CD4-positive, alpha-beta T cell treated with Interleukin-4 for 4 hours (primary cell): Measurements from ENCODE around the gene ITIH3.
A peak's percentile ranks its signal among the peaks of the same experiment; 100 is the strongest.

Experiments used
- DNase-seq: peaks from one replicate; pipeline ENCODE4 v3.0.0-alpha.2; 2020

ITIH3 gene

GRCh38 chr3:52845157-52845556, 50.6 kb downstream of the ITIH3 start:
- no peak for DNase-seq

GRCh38 chr3:52845691-52846431, 51.3 kb downstream of the ITIH3 start:
- no peak for DNase-seq

DNA sequence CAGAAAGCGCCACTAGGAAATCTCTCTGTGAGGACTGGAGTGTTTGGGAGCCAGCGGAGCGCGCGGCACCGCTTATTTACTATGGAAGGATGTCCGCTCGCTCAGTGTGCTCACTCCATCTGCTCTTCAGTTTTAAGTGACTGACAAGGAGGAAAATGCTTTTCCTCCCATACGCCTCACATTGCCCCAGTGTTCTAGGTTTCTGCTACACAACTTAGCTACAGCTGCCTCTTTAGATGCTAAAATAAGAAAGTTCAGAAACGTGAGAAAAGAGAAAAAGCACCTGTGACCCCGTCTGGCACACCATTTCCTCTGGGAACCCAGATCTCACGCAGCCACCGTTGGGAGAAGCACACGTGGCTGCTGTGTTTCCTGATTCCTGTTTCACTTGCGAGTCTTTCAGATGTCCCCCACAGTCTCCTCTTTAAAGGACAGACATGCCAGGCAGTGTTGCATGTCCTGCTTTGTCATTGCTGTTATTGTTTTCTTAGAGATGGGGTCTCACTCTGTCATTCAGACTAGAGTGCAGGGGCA, 51.9 kb downstream of the ITIH3 start:
- DNase-seq = no peak

- no peak for DNase-seq
Observed at GRCh38 chr3:52847241-52847640, 52.6 kb downstream of the ITIH3 start.

DNA sequence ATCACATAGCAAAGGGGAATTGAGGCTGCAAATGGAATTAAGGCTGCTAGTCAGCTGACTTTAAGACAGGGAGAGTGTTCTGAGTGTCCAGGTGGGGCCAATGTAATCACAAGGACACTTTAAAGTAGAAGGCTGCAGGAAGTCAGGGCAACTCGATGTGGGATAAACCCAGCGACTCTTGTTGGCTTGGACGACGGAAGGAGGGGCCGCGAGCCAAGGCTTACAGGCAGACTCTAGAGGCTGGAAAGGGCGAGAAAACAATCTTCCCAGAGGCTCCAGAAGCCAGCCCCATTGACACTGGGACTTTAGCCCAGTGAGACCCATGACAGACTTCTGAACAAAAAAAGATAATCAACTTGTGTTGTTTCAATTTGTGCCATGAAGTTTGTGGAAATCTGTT, 53.1 kb downstream of the ITIH3 start:
- DNase-seq = no peak

GRCh38 chr3:52848617-52849016, 54.0 kb downstream of the ITIH3 start:
- DNase-seq = no peak

- no peak for DNase-seq
Observed at GRCh38 chr3:52849656-52850055, 55.1 kb downstream of the ITIH3 start.

- peak; percentile 20 for DNase-seq
Observed at GRCh38 chr3:52851348-52851747, 56.8 kb downstream of the ITIH3 start.

DNA sequence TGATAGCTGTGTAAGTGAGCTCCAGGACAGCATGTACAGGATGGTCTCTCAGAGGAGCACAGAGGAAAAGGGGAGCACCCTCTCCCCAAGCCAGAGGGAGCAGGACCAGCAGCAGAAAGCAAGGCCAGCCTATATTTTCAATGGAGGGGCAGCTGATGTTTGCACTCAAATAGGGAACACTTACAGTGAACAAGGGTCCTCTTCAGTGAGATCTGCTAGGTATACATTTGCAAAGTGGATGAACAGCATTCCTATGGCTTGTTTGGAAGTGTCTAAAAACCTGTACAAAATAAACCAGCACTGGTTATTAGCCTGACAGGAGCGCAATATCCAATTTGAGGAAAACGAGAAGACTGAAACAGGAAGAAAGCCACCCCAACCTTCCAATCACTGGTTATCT, 57.8 kb downstream of the ITIH3 start:
- no peak for DNase-seq

DNA sequence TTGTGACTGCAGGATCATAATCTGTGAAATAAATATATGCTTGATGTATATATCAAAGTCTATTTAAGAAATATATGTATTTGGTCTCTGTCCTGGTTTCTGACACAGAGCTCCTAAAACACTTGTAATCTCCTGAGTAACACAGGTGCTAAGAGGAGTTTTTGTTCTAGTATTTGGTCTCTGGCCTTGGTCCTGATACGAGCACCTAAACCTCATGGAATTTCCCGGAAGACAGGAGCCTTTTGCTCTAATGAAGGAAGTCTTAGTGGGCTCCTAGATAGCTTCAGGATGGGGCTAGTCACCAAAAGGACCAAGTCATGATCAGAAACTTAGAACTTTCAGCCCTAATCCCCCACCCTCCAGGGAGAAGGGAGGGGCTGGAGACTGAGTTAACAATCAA, 59.4 kb downstream of the ITIH3 start:
- no peak for DNase-seq

GRCh38 chr3:52856666-52857065, 62.1 kb downstream of the ITIH3 start:
- DNase-seq = no peak

DNA sequence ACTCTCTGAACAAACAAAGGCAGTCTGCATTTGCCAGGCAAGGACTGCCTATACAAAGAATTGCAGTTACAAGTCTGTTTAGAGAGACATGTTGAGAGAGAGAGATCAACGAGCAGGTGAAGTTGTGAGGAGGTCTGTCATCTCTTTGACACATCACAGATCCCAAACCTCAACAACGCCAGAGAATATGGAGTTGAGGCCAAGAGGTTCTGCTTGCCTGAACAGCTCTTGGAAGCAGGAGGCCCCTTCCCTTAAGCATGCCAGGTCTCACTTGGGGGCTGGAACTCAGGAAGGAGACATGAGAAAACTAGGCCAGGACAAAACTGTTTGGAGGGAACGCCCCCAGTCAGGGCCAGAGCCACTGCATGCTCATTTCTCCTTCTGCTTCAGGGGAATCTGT, 62.5 kb downstream of the ITIH3 start:
- no peak for DNase-seq

GRCh38 chr3:52857864-52858263, 63.3 kb downstream of the ITIH3 start:
- no peak for DNase-seq
